ENCODE measurements around the gene PURB. TPM values are rescaled to one million over a fixed set of nuclear protein-coding genes. Genes with fewer than 3 reads are reported as not detected.
"Not testable (repeated sequence)": the region's sequence is repeated elsewhere in the genome, so short reads cannot be mapped to it uniquely, and the experiment has no call there.

PURB gene
- total RNA-seq, 3 donors from 2014 or later, result 28.9 to 34.4 (median 30.6) TPM

DNA sequence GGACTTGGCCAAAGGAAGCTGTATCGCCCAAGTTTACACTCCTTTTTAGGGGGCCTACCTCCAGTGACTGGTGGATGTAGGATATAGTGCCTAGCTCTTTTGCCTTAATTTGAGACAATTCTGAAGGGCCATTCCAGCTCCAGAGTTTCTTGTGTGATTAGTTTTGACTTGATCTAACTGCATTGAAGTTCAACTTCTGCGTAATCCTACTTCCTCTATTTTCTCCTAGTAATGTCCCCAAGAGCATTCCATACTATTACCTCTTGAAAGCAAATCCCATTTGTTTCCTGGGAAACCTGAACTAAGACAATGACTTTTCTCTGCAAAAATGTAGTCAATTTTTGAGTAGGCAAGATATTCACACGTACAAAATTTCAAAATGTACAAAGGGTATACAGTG is 32.7 kb downstream of the PURB start:
- Mint-ChIP-seq H3K36me3 (ENCODE audit: insufficient read depth) (no peaks in the 10 kb centered on the region), H3K4me3 (no peak overlapping the region), H3K9me3 (no peaks in the 10 kb centered on the region), H3K4me1 (ENCODE audit: low read depth) (peaks cover 19% of the 10 kb centered on the region), H3K27me3 (ENCODE audit: low read depth) (no peaks in the 10 kb centered on the region)
- DNase-seq (no peak), ATAC-seq (no peak)

- Mint-ChIP-seq H3K4me3 (peak overlapping the region; percentile 90), H3K9me3 (no peaks in the 10 kb centered on the region), H3K36me3 (ENCODE audit: insufficient read depth) (no peaks in the 10 kb centered on the region), H3K27me3 (ENCODE audit: low read depth) (no peaks in the 10 kb centered on the region), H3K4me1 (ENCODE audit: low read depth) (peaks cover 26% of the 10 kb centered on the region)
- no peak for DNase-seq
- ATAC-seq, result no peak
Measured at GRCh38 chr7:44849885-44850544, 35.3 kb downstream of the PURB start.

DNA sequence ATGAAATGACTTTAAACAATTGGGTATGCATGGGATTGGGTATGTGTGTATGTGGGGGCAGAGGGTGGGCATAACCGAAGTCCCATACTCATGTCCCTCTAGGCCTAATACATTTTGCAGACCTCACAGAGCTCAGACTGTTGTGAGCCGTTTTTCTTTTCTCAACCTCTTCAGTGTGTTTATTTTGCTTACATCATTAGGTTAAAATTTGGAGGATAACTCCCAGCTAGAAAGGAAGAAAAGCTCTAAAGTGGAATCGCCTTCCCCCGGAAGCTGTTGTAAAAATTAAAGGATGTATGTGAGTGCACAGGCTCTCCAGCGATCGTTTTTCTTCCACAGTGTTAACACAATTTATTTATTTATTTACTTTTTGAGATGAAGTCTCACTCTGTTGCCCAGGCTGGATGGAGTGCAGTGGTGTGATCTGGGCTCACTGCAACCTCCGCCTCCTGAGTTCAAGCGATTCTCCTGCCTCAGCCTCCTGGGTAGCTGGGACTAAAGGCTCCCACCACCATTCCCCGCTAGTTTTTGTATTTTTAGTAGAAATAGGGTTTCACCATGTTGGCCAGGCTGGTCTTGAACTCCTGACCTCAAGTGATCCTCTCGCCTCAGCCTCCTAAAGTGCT is 36.0 kb downstream of the PURB start:
- Mint-ChIP-seq H3K36me3 (ENCODE audit: insufficient read depth) (no peaks in the 10 kb centered on the region), H3K9me3 (no peaks in the 10 kb centered on the region), H3K4me1 (ENCODE audit: low read depth) (peaks cover 33% of the 10 kb centered on the region), H3K27me3 (ENCODE audit: low read depth) (no peaks in the 10 kb centered on the region), H3K4me3 (peak overlapping the region; percentile 90)
- ATAC-seq (no peak), DNase-seq (no peak)

GRCh38 chr7:44847920-44848634 is 37.3 kb downstream of the PURB start, which contains the start of gene H2AZ2:
TSS of gene H2AZ2 (minus strand) at chr7:44848087. CDS start at chr7:44847971, 116 bp downstream.
- Mint-ChIP-seq H3K36me3 (ENCODE audit: insufficient read depth) (no peaks in the 10 kb centered on the region), H3K4me3 (peak within 1 kb of the TSS; percentile 90), H3K9me3 (no peaks in the 10 kb centered on the region), H3K4me1 (ENCODE audit: low read depth) (peaks cover 37% of the 10 kb centered on the region), H3K27me3 (ENCODE audit: low read depth) (no peaks in the 10 kb centered on the region)
- ATAC-seq (peak; percentile 87), DNase-seq (peak; percentile 100)

DNA sequence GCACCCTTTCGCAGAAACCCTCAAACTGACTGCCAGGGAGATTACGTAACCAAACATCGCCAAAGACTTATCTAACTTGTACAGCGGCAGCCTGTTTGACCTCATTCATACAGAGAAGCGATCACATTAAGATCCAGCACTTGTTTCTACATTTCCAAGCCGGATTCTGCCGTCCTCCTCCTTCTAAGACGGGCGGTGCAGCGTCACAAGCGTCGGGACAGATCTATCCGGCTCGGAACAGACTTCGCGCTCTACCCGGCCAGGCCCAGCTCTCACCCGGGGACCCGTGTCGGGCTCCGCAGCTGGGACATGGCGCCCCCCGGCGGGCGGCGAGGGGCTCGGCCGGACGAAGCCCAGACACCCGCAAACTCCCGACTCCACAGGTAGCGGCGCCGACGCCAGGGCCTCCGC is 37.8 kb downstream of the PURB start:
- H3K4me1 Mint-ChIP-seq (ENCODE audit: low read depth), result peaks cover 41% of the 10 kb centered on the region
- peak; percentile 70 to 74 for ATAC-seq

DNA sequence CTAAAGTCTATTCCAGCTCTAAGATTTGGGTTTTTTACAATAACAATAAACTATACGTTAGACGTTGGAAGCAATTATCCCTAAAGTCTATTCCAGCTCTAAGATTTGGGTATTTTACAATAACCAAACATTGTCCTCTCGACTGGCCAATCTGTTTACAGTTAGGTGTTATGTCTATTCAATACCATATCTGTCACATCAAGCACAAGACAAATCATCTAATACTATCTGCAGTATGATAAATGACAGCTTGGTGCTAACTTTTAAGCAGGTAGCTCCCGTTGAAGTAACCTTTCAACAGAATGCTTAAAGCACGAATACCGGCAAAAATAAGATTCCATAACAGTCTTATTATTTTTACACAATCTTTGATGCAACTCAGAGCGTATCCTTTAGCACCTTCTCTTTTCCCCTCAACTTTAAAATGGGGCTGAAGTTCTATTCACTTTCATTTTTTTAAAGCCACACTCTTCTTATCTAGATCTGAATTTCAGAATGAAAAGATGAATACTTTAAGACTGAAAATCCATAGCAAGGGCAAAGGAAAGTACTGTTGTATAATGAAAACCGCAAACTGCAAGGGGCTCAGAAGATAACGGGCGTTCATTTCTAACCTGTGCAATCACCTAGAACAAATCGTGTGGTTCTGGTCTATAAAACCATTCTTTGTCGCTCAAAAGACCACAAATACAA is 38.4 kb downstream of the PURB start:
- ATAC-seq (peak; percentile 7 to 13), DNase-seq (no peak)
- peaks cover 47% of the 10 kb centered on the region for H3K4me1 Mint-ChIP-seq (ENCODE audit: low read depth)
- no peaks in the 10 kb centered on the region for H3K9me3 Mint-ChIP-seq
- no peaks in the 10 kb centered on the region for H3K27me3 Mint-ChIP-seq (ENCODE audit: low read depth)
- peak overlapping the region; percentile 90 for H3K4me3 Mint-ChIP-seq
- peaks cover 8% of the 10 kb centered on the region for H3K36me3 Mint-ChIP-seq (ENCODE audit: insufficient read depth)

More for the DNA sequence above, 37.8 kb downstream of the PURB start:
- Mint-ChIP-seq H3K9me3 (no peaks in the 10 kb centered on the region), H3K27me3 (ENCODE audit: low read depth) (no peaks in the 10 kb centered on the region), H3K36me3 (ENCODE audit: insufficient read depth) (peaks cover 2% of the 10 kb centered on the region), H3K4me3 (peak overlapping the region; percentile 90)
- peak; percentile 80 for DNase-seq

- DNase-seq; H3K27me3 Mint-ChIP-seq (ENCODE audit: low read depth); H3K9me3 Mint-ChIP-seq; ATAC-seq: not testable (repeated sequence)
- H3K4me1 Mint-ChIP-seq (ENCODE audit: low read depth), result peaks cover 50% of the 10 kb centered on the region
- H3K36me3 Mint-ChIP-seq (ENCODE audit: insufficient read depth), result peaks cover 12% of the 10 kb centered on the region
- peak overlapping the region; percentile 90 for H3K4me3 Mint-ChIP-seq
Measured at GRCh38 chr7:44846390-44846789, 38.9 kb downstream of the PURB start.

GRCh38 chr7:44845451-44845850 is 39.9 kb downstream of the PURB start:
- H3K4me3 Mint-ChIP-seq, result peak overlapping the region; percentile 90
- H3K4me1 Mint-ChIP-seq (ENCODE audit: low read depth), result peaks cover 50% of the 10 kb centered on the region
- ATAC-seq, result no peak
- peaks cover 20% of the 10 kb centered on the region for H3K36me3 Mint-ChIP-seq (ENCODE audit: insufficient read depth)
- H3K9me3 Mint-ChIP-seq, result no peaks in the 10 kb centered on the region
- no peak for DNase-seq
- no peaks in the 10 kb centered on the region for H3K27me3 Mint-ChIP-seq (ENCODE audit: low read depth)

DNA sequence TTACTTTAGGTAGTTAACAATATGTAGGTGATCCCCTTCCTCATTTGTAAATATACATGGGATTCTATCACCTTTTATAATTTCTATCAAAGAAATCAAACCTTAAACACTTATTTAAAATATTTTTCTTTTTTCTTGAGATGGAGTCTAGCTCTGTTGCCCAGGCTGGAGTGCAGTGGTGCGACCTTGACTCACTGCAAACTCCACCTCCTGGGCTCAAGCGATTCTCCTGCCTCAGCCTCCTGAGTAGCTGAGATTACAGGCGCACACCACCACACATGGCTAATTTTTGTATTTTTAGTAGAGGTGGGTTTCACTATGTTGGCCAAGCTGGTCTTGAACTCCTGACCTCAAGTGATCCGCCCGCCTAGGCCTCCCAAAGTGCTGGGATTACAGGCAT is 41.9 kb downstream of the PURB start:
- not testable (repeated sequence) for ATAC-seq; DNase-seq; H3K4me3 Mint-ChIP-seq; H3K9me3 Mint-ChIP-seq; H3K27me3 Mint-ChIP-seq (ENCODE audit: low read depth)
- H3K36me3 Mint-ChIP-seq (ENCODE audit: insufficient read depth), result peaks cover 27% of the 10 kb centered on the region
- H3K4me1 Mint-ChIP-seq (ENCODE audit: low read depth), result peaks cover 42% of the 10 kb centered on the region

DNA sequence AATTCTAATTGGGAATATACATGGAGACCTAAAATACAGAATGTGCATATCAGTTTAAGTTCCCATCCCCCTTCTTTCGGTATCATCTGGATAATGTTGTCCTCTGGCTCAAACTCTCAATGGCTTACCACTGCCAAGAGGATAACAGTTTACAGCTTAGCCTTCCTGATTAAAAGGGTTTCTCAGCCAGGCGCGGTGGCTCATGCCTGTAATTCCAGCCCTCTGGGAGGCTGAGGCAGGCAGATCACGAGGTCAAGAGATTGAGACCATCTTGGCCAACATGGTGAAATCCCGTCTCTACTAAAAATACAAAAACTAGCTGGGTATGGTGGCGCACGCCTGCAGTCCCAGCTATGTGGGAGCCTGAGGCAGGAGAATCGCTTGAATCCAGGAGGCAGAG is 42.7 kb downstream of the PURB start:
- not testable (repeated sequence) for DNase-seq; H3K4me3 Mint-ChIP-seq; H3K27me3 Mint-ChIP-seq (ENCODE audit: low read depth); H3K9me3 Mint-ChIP-seq; ATAC-seq
- H3K36me3 Mint-ChIP-seq (ENCODE audit: insufficient read depth), result peaks cover 28% of the 10 kb centered on the region
- H3K4me1 Mint-ChIP-seq (ENCODE audit: low read depth), result peaks cover 41% of the 10 kb centered on the region

DNA sequence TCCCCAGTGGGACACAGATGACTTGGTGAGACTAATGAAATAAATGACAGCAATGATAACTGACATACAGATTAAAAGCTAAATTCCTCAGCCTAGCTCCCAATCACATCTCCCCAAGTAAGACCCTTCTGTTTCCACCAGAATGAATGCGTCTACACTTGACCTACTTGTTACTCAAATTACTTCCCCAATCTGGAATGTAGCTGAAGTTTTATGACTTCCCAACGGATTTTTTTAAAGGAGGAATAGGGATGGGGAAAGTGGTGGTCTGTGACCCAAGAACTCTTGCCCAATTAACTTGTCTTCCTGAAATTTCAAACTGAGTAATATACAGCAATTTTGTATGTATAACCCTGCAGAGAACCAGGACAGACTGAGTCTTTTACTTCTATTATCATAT is 46.6 kb downstream of the PURB start:
- Mint-ChIP-seq H3K4me1 (ENCODE audit: low read depth) (peaks cover 15% of the 10 kb centered on the region), H3K36me3 (ENCODE audit: insufficient read depth) (peaks cover 38% of the 10 kb centered on the region), H3K27me3 (ENCODE audit: low read depth) (no peaks in the 10 kb centered on the region), H3K4me3 (no peak overlapping the region), H3K9me3 (no peaks in the 10 kb centered on the region)
- DNase-seq (no peak), ATAC-seq (no peak)

DNA sequence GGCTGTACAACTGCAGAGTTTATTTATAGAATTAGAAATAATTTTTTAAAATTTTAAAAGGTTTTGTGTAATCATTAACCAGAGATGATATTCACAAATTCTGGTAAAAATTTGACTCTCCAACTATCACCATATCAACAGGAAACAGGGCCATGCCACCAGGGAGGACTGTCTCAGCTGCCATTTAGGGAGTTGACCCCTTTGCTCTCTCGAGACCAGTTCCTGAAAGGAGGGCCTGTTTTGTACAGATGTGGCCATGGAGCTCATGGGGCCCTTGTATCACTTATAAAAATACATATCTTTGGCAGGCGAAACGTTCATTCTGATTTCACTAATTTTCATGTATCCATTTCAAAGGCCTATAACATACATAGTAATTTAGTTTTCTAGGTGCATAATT is 57.8 kb downstream of the PURB start:
- H3K9me3 Mint-ChIP-seq, result no peaks in the 10 kb centered on the region
- H3K36me3 Mint-ChIP-seq (ENCODE audit: insufficient read depth), result peaks cover 19% of the 10 kb centered on the region
- no peaks in the 10 kb centered on the region for H3K27me3 Mint-ChIP-seq (ENCODE audit: low read depth)
- no peak overlapping the region for H3K4me3 Mint-ChIP-seq
- DNase-seq, result no peak
- ATAC-seq, result no peak
- peaks cover 8% of the 10 kb centered on the region for H3K4me1 Mint-ChIP-seq (ENCODE audit: low read depth)
